GM18508 (cell line): Measurements from ENCODE around the gene CBFA2T3.
"Not testable (repeated sequence)": the region's sequence is repeated elsewhere in the genome, so short reads cannot be mapped to it uniquely, and the experiment has no call there.

Experiments
- ATAC-seq: cut with Tn5 transposase; IDR thresholded peaks from one replicate; pipeline ENCODE4 v1.9.1; 2021; ENCODE audit warnings: moderate number of reproducible peaks; ENCODE audit not compliant: insufficient read depth, unreplicated experiment

CBFA2T3 gene

DNA sequence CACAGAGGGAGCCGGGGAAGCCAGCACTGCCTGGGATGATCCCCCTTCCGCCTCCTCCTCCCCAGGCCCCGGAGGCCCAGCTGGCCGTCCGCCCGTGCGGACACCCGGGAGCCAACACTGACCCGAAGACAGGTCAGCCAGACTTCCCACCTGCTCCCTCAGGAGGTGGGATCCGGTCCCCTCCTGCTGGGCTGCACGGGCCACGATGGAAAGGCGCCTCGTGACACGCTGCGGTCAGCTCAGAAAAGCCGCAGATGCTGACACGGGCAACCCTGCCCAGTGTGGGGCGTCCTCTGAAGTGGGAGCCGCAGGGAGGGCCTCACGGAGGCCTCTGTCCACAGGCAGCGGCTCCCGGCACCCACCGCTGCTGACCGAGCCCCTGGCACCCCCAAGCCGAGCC lies 49.3 kb downstream of the CBFA2T3 start:
- ATAC-seq: no peak

DNA sequence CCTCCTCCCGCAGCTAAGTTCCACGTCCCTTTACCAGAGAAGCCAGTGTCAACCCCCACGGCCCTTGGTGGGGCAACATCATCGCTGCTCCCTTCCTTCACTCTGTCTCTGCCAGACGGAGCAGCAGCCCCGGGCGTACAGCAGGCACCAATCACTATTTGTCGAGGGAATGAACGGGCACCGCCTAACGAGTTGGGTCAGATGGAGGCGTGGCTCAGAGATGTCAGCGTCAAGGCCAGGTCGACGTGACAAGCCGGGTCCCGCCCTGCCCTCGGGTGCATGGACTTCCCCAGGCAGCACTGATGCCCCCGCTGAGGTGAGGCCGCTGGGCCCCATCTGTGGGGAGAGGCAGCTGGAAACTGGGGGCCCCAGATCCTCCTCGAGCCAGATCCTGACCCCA lies 50.0 kb downstream of the CBFA2T3 start:
- ATAC-seq: no peak

- ATAC-seq: no peak
These were observed 50.5 kb downstream of the CBFA2T3 start for GRCh38 chr16:88926374-88926990.

DNA sequence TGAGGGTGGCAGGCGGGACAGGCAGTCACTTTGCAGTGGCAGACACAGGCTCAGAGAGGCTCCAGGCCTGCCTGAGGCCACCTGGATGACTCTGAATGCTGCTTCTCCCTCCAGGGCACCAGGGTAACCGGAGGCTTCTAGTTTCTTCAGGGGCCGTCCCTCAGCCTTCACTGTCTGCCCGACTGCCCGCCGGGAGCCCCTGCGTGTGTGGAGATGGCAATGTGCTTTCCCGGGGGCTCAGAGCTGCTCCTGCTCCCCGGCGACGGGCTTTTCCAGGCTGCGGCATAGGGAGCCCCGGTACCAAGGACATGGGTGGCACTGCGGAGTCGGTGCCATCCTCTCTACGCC lies 51.5 kb downstream of the CBFA2T3 start:
- ATAC-seq: no peak

- no peak for ATAC-seq
These were observed 52.0 kb downstream of the CBFA2T3 start for GRCh38 chr16:88924834-88925539.

DNA sequence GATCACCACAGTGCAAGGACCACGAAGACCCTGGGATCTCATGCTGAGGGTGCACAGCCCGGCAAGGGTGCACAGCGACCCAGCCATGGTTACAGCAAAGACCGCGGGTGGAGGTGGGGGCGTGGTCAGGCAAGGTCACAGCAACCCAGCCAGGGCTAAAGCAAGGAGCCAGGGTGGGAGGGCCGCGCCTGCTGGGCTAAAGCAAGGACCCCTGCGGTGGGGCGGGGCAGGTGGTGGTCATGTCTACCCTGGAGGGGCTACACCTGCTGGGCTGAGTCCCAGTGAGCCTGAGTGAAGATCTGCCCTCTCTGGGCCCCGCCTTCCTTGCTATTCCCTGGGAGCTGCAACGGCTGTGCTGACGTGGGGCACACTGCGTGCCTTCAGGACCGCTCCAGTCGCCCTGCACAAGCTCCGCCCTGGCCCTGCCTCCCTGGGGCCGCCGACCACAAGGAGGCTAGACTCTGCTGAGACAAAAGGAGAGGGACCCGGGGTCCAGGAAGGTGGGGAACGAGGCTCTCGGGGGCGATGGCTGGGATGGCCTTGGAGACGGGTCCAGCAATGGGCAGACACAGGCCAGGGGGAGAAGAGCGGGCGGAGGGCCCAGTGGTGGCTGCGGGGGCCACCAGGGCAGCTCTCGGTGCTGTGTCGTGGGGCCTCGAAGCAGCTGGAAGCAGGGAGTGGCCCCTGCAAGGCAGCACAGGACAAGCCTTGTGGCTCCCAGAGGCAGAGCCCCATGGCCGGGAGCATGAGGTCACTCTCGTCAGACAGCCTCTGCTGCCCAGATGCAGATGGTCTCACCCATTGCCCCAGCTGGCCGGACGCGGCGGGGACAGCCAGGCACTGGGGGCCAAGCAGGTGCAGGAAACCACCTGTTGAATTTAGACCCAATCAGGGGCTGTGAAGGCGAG lies 52.8 kb downstream of the CBFA2T3 start:
- no peak for ATAC-seq

DNA sequence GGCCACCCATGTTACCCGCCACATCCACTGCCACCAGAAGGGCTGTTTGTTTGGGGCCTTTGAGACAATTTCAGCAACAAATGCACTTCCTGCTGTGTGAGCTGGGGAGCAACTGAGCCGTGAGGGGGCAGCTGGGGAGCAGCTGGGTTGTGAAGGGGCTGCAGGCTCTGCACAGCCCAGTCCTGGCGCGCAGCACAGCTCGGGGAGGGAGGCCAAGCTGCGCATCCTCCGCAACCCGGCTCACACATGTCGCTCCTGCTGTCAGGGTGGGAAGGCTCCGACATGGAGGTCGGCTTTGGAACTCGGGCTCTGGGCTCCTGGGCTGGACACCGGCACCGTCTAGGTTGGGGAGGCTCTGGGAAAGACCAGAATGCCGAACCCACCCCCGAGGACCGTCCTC lies 53.6 kb downstream of the CBFA2T3 start:
- no peak for ATAC-seq

DNA sequence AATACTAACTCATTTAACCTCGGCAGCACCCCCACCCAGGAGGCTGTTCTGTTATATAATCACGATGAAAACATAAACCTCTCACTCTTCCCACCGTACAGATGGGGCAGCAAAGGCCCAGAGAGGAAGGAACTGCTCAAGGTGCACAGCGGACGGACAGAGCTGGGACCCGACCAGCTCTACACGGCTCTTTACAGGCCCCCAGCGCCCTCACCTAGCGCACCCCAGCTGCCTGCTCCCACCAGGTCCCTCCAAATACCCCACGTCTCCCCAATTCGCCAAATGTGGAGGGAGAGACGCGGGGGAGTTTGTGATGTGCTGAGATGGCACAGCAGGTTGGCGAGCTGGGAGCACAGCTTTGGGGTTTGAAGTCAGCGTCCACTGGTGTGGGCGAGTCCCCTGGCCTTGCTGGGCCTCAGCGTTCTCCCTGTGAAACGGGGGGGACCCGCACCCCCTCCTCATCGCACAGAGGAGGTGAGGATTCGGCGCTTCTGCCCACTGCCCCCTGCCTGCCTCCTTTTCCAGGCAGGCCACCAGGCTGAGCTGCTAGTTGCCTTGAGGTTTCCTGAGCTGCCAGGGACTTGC lies 54.1 kb downstream of the CBFA2T3 start:
- ATAC-seq: no peak

- ATAC-seq: no peak
These were observed 54.7 kb downstream of the CBFA2T3 start for GRCh38 chr16:88922114-88922825.

DNA sequence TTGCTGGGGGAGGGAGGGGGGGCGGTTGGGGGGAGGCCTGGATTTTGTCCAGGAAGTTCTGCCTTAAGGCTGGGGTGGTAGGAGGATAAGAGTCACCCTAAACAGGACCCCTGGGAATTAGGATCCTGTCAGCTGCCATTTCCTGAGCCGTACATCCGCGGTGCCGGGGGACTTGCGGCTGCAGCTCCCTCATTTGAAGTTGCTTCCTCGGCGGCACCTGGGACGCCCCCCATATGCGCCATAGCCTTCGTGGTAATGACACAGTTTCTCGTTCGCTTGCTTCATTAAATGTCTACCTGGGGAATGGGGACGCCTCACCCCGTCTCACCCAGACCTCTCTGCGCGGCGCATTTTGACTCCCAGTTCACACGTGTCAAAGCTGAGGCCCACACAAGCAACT lies 55.4 kb downstream of the CBFA2T3 start:
- ATAC-seq: no peak

- no peak for ATAC-seq
These were observed 56.1 kb downstream of the CBFA2T3 start for GRCh38 chr16:88920618-88921590.

DNA sequence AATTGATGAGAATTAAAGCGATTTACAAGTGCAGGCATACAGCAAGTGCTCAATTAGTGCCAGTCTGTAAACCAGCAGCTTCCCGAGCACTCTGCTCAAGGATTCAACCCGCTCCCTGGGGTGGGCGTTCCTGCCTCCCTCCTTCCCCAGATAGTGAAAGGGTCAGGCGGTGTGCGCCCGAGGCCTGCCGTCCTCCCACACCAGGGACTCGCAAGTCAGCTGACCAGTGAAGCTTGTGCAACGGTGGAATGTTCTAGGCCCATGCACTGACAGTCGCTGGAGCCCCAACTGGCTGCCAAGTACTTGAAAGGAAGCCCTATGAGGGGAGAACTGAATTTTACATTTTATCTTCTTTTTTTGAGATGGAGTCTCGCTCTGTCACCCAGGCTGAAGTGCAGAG lies 57.1 kb downstream of the CBFA2T3 start:
- no peak for ATAC-seq

DNA sequence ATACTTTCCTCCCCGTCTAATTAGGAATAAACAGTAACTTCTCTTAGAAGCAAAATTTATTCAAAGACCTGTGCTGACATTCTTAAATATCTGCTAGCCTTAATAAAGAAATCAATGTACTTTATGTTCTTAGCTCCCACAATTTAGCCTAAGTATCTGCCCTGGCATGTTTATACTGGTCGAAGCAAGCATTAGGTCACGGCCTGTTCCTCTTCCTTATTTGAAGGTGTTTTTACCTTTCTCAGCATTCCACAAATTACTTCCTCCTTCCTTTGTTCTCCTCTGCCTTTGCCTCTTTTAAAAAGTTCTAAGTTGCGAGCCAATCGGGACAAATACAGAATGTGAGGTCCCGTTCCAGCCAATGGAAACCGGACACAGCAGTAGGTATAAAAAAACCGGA lies 58.1 kb downstream of the CBFA2T3 start:
- not testable (repeated sequence) for ATAC-seq

DNA sequence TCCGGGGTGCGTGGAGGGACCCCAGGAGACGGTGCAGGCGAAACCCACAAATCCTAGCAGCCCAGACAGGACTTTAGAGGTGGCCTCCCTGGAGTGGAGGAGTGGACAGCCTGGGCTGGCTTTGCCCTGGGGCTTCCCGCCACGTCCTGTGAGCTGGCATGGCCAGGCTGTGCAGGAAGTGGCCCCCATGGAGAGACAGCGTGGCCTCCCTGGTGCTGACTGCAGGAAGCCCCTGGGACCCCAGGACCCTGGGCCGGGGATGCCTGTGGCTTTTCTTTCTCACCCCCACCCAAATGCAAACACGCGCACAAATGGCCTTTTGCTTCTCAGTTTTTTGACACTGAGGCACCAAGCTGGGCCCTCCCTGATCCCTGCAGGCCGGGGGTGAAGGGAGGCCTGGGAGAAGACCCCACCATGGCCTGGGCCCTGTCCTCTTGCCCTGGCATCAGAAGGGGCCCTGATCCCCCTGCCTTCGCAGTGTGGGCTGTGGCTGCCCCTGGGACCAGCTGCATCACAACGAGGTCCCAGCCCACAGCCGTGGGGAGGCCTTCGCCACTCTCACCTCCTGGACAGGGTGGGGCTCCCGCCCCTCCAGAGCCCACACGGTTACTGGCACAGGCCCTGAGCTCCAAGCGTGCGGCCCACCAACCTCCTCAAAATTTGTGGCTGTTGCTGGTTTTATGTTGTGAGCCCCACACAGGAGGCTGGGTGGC lies 58.9 kb downstream of the CBFA2T3 start:
- no peak for ATAC-seq

DNA sequence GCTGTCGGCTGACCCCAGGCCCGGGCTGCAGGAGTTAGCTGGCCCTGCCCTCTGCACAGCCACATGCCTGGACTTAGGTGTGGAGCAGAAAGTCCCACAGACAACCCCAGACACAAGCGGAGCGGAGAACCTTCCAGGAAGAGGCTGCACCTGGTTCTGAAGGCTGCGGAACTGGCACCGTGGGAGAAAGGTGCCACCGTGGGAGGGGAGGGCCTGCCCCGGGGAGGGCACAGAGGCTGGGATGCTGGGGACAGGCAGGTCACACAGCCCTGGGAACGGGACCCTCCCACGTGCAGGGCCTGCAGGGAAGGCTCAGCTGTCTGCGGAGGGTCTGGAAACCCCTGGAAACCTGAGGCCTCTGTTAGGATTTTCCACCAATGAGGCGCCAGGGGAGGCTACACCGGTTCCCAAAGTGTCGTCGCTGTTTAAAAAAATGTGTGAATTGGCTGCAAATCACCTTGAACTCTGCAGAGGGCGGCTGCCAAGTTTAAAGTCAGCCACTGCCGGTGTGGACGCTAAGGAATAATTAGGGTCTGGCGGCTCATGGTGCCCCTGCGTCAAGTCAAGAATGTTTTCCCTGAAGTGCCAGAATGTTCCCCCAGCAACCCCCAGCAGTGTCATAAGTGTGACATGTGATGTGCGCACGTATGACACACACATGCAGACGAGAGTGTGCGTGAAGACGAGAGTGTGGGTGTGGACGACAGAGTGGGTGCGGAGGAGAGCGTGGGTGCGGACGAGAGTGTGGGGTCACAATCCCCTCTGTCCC lies 59.7 kb downstream of the CBFA2T3 start:
- no peak for ATAC-seq

DNA sequence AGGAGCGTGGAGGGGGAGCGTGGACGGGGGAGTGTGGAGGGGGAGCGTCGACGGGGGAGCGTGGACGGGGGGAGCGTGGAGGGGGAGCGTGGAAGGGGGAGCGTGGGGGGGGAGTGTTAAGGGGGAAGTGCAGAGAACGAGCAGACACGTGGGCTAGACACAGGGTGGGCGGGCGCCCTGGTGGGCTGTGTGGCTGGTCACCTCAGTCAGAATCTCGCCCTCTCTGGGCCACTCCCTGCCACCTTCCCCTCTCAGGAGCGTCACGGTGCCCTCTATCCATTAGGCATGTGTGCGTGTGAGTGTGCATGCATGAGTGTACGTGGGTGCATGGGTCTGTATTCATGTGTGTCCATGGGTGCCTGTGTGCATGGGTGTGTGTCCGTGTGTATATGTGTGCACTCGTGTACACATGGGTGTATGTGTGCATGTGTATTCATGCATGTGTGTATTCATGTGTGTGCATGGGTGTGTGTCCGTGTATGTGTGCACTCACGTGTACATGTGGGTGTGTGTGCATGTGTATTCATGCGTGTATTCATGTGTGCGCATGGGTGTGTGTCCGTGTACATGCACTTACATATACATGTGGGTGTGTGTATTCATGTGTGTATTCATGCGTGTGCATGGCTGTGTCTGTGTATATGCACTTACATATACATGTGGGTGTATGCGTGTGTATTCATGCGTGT lies 61.2 kb downstream of the CBFA2T3 start:
- ATAC-seq: no peak

GRCh38 chr16:88914750-88915368 lies 62.1 kb downstream of the CBFA2T3 start:
- ATAC-seq: no peak
